H54 (cell line): Measurements from ENCODE around the gene RGP1.

Source experiments
- DNase-seq: peaks from one replicate; pipeline ENCODE4 v3.0.0; 2011; ENCODE audit warnings: low spot score, mixed read lengths; ENCODE audit not compliant: insufficient read length
- FAIRE-seq: peaks from 3 replicates; lab custom pipeline; 2011; peaks lifted over from hg19 to GRCh38; lab: Jason Lieb, UNC
- POLR2A ChIP-seq: IDR thresholded peaks from 2 replicates; pipeline ENCODE4 v1.6.1; 2011; ENCODE audit warnings: low read depth, mild to moderate bottlenecking, low read length

The RGP1 gene, protein sequence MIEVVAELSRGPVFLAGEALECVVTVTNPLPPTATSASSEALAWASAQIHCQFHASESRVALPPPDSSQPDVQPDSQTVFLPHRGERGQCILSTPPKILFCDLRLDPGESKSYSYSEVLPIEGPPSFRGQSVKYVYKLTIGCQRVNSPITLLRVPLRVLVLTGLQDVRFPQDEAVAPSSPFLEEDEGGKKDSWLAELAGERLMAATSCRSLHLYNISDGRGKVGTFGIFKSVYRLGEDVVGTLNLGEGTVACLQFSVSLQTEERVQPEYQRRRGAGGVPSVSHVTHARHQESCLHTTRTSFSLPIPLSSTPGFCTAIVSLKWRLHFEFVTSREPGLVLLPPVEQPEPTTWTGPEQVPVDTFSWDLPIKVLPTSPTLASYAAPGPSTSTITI

DNA sequence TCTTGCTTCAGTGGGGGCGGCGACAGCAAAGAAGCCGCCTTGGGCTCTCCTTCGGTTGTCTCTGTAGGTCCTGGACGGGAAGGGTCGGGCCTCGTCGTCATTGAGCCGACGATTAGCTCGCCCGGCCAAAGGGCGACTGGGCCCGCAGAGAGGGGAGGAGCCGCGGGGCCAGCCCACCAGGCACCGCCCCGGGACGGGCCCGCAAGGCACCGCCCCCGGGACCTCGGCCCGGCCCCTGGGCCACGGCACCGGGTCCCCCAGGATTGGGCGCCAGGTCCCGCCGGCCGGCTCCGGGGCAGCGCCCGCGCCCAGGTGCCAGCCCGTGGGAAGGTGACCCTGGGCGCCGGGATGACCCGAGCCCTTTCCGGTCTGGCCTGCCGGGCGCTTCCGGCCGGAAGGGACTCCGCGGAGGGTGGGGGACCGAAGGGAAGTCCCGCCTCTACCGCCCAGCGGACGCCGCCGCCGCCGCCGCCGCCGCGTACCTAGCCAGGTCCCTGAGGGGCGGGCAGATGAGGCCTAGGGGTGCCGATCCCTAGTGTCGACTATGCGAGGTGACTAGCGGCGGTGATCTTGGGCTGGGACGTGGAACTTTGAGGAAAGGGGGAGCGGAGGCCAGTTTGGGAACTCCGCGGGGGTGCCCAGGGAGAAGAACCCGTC, at the start of gene RGP1, which contains the start of gene GBA2:
Gene RGP1 (plus strand): TSS at position 430 of the 657 bp plus-strand sequence. CDS start 469 bp downstream, outside the sequence.
Gene GBA2 (minus strand): TSS at position 371 of the 657 bp plus-strand sequence. CDS start 524 bp downstream, outside the sequence.
- FAIRE-seq = no peak
- peak; percentile 17; the same call in 1 of the 2 replicates for TF ChIP-seq POLR2A
- DNase-seq = peak; percentile 59

DNA sequence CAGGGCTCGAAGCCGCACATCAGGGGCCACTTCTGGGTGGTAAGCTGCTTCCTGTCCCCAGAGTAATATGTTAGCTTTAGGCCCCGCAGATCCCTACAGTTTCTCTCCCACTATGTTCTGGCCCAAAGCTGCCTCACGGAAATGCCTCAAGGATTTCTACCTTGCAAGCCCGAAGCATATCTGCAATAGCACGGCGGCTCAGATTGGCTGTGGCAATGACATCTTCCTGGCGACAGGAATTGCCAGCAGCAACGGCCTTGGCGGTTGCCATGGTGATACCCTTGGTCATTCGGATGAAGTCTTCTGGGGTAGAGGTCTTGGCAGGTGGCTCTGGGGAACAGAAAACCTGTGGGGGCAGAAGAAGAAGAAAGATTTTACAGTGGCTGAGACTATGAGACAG, 49.1 kb upstream of the RGP1 start:
- no peak for TF ChIP-seq POLR2A
- DNase-seq = no peak
- no peak for FAIRE-seq

DNA sequence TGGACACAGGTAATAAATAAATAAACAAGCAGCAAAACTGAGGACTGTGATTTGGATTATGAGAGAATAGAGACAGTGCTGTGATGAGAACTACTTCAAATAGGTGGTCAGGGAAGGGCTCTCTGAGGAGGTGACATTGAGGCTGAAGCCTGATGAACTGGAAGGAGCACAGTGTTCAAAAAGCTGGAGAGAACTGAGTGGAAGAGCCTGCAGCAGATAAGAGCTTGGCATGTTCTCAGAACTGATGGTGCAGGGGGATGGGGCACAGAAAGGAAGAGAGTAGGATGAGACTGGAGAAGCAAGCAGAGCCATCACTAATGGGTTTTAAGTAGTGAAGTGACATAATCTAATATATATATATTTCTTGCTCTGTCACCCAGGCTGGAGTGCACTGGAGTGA, 48.1 kb upstream of the RGP1 start:
- FAIRE-seq = no peak
- TF ChIP-seq POLR2A = no peak
- no peak for DNase-seq

DNA sequence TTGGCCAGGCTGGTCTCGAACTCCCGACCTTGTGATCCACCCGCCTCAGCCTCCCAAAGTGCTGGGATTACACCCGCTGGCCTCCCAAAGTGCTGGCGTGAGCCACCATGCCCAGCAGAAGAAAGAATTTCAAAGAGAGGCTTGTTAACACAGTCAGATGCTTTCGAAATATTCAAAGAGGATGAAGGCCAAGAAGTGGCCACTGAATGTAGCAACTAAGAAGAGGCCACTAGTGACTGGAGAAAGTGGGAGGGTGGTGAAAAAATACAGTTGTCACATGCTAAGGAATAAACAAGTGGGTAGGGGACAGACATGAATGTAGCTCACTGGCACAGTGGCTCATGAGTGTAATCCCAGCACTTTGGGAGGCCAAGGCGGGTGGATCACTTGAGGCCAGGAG, 46.4 kb upstream of the RGP1 start:
- FAIRE-seq (no peak), DNase-seq (no peak)
- no peak for TF ChIP-seq POLR2A

DNA sequence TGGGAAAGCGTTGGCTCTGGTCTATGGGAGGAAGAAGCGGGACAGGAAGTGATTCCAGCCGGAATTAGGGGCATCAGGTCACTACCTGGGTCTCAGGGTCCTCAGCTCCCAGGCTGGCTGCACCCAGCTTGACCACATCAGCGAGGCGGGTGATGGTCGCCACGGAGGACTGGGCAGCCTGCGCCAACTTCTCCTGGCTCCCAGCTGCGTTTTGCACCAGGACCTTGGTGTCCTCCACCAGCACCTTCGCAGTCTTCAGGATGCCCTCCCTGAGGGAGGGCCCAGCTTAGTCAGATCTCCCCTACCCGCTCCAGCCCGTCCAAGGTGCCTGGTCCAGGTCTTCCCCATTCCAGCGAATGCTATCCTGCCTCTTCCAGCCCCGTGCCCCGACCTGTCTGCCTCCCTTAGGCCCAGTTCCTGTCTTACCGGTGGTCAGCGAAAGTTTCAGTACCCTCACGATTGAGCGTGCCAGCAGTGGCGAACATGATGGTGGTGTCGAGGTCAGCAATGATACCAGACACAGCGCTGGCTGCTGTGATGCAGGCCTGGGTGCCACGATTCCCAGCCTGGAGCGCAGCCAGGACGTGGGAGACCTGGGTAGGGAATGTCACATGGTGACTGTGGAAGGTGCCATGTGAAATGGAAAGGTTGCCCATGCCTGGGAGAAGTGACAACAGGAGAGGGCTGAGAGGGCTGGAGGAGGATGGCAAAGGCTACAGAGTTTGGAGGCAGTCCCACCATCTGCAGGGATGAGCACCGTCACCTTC, 45.0 kb upstream of the RGP1 start:
- FAIRE-seq = no peak
- no peak for DNase-seq
- no peak for TF ChIP-seq POLR2A

DNA sequence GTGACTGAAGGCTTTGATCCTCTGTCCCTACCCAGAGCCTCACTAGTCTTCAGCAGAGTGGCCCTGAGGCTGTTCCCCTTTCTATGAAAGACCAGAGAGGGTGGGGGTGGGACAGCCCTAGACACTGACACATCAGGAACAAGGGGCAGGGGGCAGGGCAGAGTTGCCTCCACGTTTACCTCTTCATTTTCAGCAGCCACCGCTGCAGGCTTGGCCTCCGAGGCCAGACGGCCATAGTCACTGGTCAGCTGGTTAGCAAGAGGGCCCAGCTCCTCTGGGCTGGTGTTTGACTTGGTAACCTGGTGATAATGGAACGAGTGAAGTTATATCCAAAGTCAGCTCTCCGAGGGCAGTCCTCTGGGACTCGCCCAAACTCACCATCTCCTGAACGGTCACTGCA, 43.7 kb upstream of the RGP1 start:
- TF ChIP-seq POLR2A = no peak
- no peak for FAIRE-seq

DNA sequence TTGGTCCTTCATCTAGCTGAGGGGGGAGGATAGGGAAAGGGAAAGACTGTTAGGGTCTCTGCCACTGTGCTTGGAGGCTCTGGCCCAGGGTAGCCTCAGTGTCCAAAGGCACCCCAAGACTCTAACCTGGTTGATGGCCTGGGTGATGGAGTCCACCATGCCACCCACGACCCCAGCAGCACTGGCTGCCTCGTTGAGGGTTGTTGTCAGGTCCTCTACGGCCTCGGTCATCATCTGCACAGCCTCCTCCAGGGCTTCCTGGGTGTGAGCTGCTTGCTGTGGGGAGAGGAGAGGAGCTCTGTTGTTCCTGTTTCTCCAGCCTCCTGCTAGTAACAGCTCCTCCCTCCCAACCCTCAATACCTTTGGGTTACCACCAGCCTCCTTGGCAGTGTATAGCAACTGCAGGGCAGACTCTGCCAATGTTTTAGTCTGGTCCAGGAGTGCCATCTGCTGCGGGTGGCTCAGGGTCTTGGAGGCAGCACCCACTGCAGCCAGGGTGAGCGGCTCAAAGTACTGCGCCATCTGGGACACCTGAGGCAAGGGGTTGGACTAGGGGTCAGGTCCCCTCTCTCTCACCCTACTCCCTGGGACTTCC, 43.2 kb upstream of the RGP1 start:
- no peak for TF ChIP-seq POLR2A
- DNase-seq (no peak), FAIRE-seq (no peak)

More for the DNA sequence above, 43.7 kb upstream of the RGP1 start:
- no peak for DNase-seq

DNA sequence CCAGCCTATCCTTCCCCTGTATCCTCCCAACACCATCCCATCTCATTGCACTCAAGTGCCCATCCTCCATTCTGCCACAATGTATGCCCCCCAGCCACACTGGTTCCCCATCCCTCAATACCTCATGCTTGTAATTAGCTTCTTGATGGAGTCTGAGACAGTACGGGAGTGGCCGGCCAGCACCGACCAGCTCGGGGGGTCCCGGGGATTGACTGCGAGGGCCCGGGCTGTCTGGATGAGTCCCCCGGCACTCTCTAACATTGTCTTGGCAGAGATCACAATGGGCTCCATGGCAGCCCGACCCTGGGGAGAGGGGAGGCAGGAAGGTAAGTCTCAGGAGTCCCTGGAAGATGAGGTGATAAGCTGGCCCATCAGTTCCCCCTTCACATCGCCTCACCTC, 42.1 kb upstream of the RGP1 start:
- FAIRE-seq (no peak), DNase-seq (no peak)
- no peak for TF ChIP-seq POLR2A

DNA sequence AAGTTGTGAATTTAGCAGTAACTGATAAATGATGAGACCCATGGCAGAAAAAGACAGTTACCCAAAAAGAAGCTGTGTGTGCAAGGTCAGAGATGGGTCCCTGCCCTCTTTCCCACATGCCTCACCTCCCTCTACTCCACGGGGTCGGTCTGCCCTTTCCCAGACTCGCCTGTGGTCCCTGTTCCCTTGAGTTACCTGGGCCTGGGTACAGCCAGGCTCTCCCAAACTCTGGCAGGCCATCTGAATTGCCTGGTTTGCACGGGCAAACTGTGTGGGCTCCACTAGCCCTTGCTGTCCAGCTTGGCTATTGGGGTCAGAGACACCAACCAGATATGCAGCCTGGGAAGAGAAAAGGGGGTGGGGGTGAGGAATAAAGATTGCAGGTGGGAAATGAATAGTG, 40.9 kb upstream of the RGP1 start:
- FAIRE-seq = no peak
- DNase-seq = no peak
- TF ChIP-seq POLR2A = no peak

DNA sequence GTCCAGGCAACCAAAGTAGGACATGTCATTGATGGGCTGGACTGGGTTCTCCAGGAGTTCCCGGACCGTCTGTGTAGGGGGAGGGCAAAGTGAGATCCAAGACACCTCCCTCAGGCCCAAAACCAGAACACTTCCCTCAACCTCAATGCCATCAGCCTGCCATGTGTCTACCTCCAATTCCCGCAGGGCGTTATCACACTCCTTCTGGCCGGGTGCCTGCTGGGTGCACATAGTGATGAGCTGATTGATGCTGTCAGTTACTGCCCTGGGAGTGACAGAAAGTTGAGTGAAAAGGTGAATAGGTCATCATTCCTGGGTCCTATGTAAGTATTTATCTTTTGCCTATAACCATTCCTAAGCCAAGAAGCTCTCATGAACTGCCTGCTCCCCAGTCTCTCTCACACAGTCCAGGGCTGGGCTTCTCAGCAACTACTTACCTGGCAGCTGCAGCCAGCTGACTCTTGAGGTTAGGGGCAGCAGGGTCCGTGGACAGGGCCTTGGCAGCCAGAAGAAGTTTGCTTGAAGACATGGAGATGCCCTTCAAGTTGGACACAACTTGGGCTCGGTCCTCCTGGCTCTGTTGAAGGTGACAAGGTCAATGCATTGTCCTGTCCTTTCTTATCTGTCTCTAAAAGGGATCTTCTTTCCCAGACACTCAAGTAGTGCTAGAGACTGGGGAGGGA, 38.1 kb upstream of the RGP1 start:
- no peak for FAIRE-seq

DNA sequence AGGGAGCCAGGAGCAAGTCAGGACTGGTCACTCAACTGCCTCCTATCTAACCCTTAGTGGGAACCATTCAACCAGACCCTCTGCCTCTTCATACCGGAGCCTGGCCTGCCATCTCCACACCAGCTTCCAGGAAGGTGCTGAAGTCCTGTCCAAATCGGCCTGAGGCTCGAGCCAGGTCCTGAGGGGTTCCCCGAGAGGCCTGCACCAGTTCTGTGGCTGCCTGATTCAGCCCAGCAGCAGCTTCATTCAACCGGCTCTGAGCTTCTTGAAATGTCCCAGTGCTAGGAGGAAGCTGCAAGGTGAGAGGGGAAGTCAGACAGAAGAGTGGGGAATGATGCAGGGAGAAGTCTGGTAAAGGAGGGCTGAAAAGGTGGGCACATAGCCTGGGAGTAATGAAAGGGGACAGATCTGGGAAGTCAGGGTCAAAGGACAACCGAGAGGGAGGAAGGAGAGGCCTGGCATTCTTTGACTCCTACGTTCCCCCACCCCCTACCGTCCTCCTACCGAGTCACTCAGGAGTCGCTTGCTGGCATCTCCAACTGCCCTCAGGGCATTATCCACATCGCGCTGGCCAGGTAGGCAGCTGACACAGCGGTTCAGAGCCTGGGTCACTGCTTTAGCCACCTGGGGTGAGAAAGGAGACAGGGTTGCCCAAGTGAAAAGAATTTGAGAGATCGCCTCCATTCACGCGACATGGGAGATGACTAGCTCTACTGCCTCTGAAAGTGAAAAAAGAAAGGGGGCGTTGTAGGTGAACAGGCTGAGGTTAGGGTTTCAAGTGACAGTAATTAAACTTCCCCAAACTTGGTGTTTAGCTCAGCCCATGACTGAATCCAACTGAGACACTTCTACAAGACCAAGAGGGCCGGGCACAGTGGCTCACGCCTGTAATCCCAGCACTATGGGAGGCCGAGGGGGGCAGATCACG, 37.3 kb upstream of the RGP1 start:
- no peak for TF ChIP-seq POLR2A
- DNase-seq = no peak
- FAIRE-seq = no peak

More for the DNA sequence above, 38.1 kb upstream of the RGP1 start:
- DNase-seq = no peak
- no peak for TF ChIP-seq POLR2A
